ENCODE results near the gene IMPA2. TPM values are rescaled to one million over a fixed set of nuclear protein-coding genes. Genes with fewer than 3 reads are reported as not detected.

The IMPA2 gene
- total and polyA plus RNA-seq, 4 donors = 43.4 to 65.4 (median 61.5) TPM

- Histone ChIP-seq H3K4me3 (no peak overlapping the region), H3K27ac (ENCODE audit: low read depth in 1 of 2, low read length in 1 of 2) (peak overlapping the region in 1 of 2 donors; percentile 88), H3K27me3 (ENCODE audit: control insufficient read depth in 3 of 3, insufficient read depth in 3 of 3, low read length in 2 of 3) (no peaks in the 10 kb centered on the region), H3K9ac (ENCODE audit: insufficient read depth in 1 of 2, low read length in 2 of 2) (no peak overlapping the region), H3K36me3 (ENCODE audit: control insufficient read depth in 4 of 4, insufficient read depth in 4 of 4, low read length in 4 of 4) (peaks cover 0 to 21% (median 17%) of the 10 kb centered on the region in 4 donors), H3K4me1 (ENCODE audit: control insufficient read depth in 5 of 5, insufficient read depth in 5 of 5, low read length in 5 of 5) (peaks cover 0 to 30% (median 21%) of the 10 kb centered on the region in 5 donors), H3K9me3 (ENCODE audit: control insufficient read depth in 4 of 4, insufficient read depth in 3 of 4, low read length in 3 of 4) (no peaks in the 10 kb centered on the region)
- 78 to 89% methylated on average over 8 of the region's 8 CpGs for WGBS, 2 donors
- ATAC-seq (ENCODE audit: insufficient read depth, low FRiP score) = no peak
- TF ChIP-seq CTCF (IDR thresholded peaks at IDR 0.05; ENCODE audit: control extremely low read depth, extremely low read depth) = no peak
- DNase-seq = no peak
These were observed 30.1 kb downstream of the IMPA2 start for GRCh38 chr18:12011199-12011956.

- 67 to 83% methylated on average over 19 of the region's 19 CpGs for WGBS, 2 donors
- ATAC-seq (ENCODE audit: insufficient read depth, low FRiP score) = no peak
- H3K4me1 ChIP-seq (ENCODE audit: control insufficient read depth in 5 of 5, insufficient read depth in 5 of 5, low read length in 5 of 5) = peaks cover 0 to 34% (median 24%) of the 10 kb centered on the region in 5 donors
- TF ChIP-seq CTCF (IDR thresholded peaks at IDR 0.05; ENCODE audit: control extremely low read depth, extremely low read depth) = no peak
- H3K27me3 ChIP-seq (ENCODE audit: control insufficient read depth in 3 of 3, insufficient read depth in 3 of 3, low read length in 2 of 3) = no peaks in the 10 kb centered on the region
- peaks cover 0 to 21% (median 16%) of the 10 kb centered on the region in 4 donors for H3K36me3 ChIP-seq (ENCODE audit: control insufficient read depth in 4 of 4, insufficient read depth in 4 of 4, low read length in 4 of 4)
- DNase-seq = no peak
- no peak overlapping the region for H3K9ac ChIP-seq (ENCODE audit: insufficient read depth in 1 of 2, low read length in 2 of 2)
- peak overlapping the region; percentile 41 to 69 for H3K27ac ChIP-seq (ENCODE audit: low read depth in 1 of 2, low read length in 1 of 2)
- no peak overlapping the region for H3K4me3 ChIP-seq
- no peaks in the 10 kb centered on the region for H3K9me3 ChIP-seq (ENCODE audit: control insufficient read depth in 4 of 4, insufficient read depth in 3 of 4, low read length in 3 of 4)
These were observed 30.7 kb downstream of the IMPA2 start for GRCh38 chr18:12011957-12012549.

GRCh38 chr18:12012697-12013096 lies 31.4 kb downstream of the IMPA2 start:
- no peak for DNase-seq
- no peaks in the 10 kb centered on the region for H3K27me3 ChIP-seq (ENCODE audit: control insufficient read depth in 3 of 3, insufficient read depth in 3 of 3, low read length in 2 of 3)
- no peak overlapping the region for H3K4me3 ChIP-seq
- peaks cover 0 to 34% (median 25%) of the 10 kb centered on the region in 5 donors for H3K4me1 ChIP-seq (ENCODE audit: control insufficient read depth in 5 of 5, insufficient read depth in 5 of 5, low read length in 5 of 5)
- no peaks in the 10 kb centered on the region for H3K9me3 ChIP-seq (ENCODE audit: control insufficient read depth in 4 of 4, insufficient read depth in 3 of 4, low read length in 3 of 4)
- no peak for ATAC-seq (ENCODE audit: insufficient read depth, low FRiP score)
- peak overlapping the region in 1 of 2 donors; percentile 69 for H3K27ac ChIP-seq (ENCODE audit: low read depth in 1 of 2, low read length in 1 of 2)
- no peak for TF ChIP-seq CTCF (IDR thresholded peaks at IDR 0.05; ENCODE audit: control extremely low read depth, extremely low read depth)
- H3K36me3 ChIP-seq (ENCODE audit: control insufficient read depth in 4 of 4, insufficient read depth in 4 of 4, low read length in 4 of 4) = peaks cover 0 to 21% (median 16%) of the 10 kb centered on the region in 4 donors
- WGBS, 2 donors = 45 to 55% methylated on average over 3 of the region's 3 CpGs
- no peak overlapping the region for H3K9ac ChIP-seq (ENCODE audit: insufficient read depth in 1 of 2, low read length in 2 of 2)
